Measurements from ENCODE around the gene STAT2. TPM values are rescaled to one million over a fixed set of nuclear protein-coding genes. Genes with fewer than 3 reads are reported as not detected.

Gene STAT2
- total RNA-seq, 1 donor from 2014 or later = 47.9 TPM

DNA sequence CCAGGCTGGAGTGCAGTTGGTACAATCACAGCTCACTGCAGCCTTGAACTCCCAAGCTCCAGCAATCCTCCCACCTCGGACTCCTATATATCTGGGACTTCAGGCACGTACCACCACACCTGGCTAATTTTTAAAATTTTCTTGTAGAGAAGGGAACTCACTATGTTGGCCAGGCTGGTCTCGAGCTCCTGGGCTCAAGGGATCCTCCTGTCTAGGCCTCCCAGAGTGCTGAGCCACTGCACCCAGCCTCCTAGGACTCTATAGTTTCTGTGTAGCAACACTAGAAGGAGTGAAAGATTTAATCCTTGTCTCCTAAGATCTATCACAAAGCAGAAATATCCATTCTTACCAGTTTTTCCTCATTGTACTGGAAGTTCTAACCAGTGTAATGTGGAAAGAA, 7.0 kb upstream of the STAT2 start:
- no peaks in the 10 kb centered on the region for H3K27me3 ChIP-seq (ENCODE audit: control insufficient read depth, insufficient read depth, low read length)
- DNase-seq (ENCODE audit: low read depth) (no peak), FAIRE-seq (no peak)
- TF ChIP-seq, protein P1, sequence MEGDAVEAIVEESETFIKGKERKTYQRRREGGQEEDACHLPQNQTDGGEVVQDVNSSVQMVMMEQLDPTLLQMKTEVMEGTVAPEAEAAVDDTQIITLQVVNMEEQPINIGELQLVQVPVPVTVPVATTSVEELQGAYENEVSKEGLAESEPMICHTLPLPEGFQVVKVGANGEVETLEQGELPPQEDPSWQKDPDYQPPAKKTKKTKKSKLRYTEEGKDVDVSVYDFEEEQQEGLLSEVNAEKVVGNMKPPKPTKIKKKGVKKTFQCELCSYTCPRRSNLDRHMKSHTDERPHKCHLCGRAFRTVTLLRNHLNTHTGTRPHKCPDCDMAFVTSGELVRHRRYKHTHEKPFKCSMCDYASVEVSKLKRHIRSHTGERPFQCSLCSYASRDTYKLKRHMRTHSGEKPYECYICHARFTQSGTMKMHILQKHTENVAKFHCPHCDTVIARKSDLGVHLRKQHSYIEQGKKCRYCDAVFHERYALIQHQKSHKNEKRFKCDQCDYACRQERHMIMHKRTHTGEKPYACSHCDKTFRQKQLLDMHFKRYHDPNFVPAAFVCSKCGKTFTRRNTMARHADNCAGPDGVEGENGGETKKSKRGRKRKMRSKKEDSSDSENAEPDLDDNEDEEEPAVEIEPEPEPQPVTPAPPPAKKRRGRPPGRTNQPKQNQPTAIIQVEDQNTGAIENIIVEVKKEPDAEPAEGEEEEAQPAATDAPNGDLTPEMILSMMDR (IDR thresholded peaks at IDR 0.05; ENCODE audit: insufficient read depth, low read length, severe bottlenecking) = no peak
- H3K4me3 ChIP-seq (ENCODE audit: low read depth, low read length) = no peak overlapping the region
- H3K36me3 ChIP-seq (ENCODE audit: control insufficient read depth, insufficient read depth, low read length) = no peaks in the 10 kb centered on the region

DNA sequence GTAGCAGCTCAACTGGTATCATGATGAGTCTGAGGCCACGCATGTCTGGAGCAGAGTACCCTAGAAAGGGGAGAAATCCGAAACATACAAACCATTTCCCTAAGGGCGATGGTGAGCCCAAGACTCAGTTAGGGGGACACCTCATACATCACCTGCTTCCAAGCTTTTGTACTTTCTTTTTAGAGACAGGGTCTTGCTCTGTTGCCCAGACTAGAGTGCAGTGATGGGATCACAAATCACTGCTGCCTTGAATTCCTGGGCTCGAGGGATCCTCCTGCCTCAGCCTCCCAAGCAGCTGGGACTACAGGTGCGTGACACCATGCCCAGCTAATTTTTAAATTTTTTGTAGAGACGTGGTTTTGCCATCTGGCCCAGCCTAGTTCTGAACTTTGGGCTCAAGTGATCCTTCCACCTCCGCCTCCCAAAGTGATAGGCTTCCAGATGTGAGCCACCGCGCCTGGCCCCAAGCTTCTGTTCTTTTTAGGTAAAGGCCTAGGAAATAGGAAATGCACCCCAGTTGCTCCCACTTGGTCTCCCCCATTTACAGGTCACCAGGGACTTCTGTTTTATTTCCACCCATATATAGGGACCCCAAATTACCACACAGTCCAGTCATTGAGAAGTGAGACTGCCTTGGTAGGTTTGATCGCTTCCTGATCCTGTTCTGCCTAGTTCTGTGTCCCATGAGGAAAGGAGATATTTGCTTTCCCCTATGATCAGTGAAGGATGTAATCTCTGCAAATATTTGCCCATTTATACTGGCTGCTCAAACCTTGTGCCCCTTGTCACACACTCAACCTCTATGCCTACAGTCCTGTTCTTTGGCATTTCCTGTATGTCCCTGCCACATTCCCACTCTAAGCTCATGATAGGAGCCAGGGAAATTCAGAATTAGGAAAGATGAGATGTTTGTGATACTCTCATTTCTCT, 2.5 kb upstream of the STAT2 start, which contains the start of gene APOF:
TSS of gene APOF (minus strand) at position 728 of the 930 bp plus-strand sequence. CDS start at position 616, 112 bp downstream.
- DNase-seq (ENCODE audit: low read depth) (no peak), FAIRE-seq (no peak)
- Histone ChIP-seq H3K4me3 (ENCODE audit: low read depth, low read length) (no peak within 1 kb of the TSS), H3K36me3 (ENCODE audit: control insufficient read depth, insufficient read depth, low read length) (no peaks in the 10 kb centered on the region), H3K27me3 (ENCODE audit: control insufficient read depth, insufficient read depth, low read length) (no peaks in the 10 kb centered on the region)
- TF ChIP-seq, protein P1 (IDR thresholded peaks at IDR 0.05; ENCODE audit: insufficient read depth, low read length, severe bottlenecking) = no peak

DNA sequence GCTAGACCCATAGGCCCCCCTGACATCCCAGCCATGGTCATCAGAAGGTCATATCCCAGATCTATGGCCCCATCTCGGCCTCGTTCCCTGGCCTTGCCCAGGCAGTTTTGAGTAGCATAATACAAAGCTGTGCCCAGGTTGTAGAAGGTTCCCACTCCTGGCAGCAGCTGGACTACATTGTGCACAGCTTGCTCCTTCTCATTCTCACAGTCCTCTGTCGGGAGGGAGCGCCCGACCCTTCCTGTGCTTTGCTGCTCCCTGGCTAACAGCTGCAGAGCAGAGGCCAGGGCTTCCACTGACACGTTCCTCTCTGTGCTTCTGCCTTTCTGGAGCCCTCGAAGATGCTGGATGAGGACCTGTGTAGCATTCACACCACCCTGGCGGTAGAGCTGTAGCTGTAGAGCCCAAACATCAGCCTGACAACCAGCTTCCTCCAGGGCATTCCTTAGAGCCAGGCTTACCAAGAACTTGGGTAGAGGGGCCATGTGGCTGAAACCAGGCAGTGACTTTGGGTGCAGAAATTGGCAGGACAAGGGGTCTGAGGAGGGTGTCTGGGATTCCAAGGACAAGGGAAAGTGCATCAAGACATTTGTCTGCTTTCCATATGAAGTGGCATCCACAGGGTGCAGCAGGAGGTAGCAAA, 1.7 kb upstream of the STAT2 start:
- TF ChIP-seq, protein P1 (IDR thresholded peaks at IDR 0.05; ENCODE audit: insufficient read depth, low read length, severe bottlenecking) = no peak
- FAIRE-seq (no peak), DNase-seq (ENCODE audit: low read depth) (no peak)
- Histone ChIP-seq H3K36me3 (ENCODE audit: control insufficient read depth, insufficient read depth, low read length) (no peaks in the 10 kb centered on the region), H3K4me3 (ENCODE audit: low read depth, low read length) (no peak overlapping the region), H3K27me3 (ENCODE audit: control insufficient read depth, insufficient read depth, low read length) (no peaks in the 10 kb centered on the region)

DNA sequence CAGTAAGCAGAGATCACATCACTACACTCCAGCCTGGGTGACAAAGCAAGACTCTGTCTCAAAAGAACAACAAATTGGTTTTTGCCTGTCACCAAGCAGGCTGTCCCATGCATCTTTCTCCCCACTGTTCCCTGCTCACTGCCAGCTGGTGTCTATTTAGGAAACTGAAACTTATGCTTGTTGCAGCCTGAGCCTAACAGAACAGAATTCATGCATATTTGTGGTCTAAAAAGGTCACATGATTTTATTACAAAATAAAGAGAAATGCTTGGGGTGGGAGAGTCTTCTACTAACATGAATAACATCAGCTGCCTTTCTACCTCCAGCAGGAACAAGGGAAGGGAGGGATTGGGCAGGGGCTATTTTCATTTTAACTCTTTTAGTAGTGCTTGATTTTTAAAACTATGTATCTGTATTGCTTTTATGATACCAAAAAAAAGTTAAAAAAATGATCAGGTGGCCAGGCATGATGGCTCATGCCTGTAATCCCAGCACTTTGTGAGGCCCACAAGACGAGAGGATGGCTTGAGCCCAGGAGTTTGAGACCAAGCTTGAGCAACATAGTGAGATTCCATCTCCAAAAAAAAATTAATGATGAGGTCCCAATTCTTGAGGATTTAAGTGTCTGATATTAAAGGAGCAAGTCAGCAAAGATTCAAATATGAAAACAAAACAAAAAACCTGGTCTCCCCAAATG, 923 bp downstream of the STAT2 start:
- Histone ChIP-seq H3K4me3 (ENCODE audit: low read depth, low read length) (peak overlapping the region; percentile 63), H3K27me3 (ENCODE audit: control insufficient read depth, insufficient read depth, low read length) (no peaks in the 10 kb centered on the region), H3K36me3 (ENCODE audit: control insufficient read depth, insufficient read depth, low read length) (peaks cover 15% of the 10 kb centered on the region)
- FAIRE-seq (no peak), DNase-seq (ENCODE audit: low read depth) (peak; percentile 70)
- TF ChIP-seq, protein P1 (IDR thresholded peaks at IDR 0.05; ENCODE audit: insufficient read depth, low read length, severe bottlenecking) = no peak

DNA sequence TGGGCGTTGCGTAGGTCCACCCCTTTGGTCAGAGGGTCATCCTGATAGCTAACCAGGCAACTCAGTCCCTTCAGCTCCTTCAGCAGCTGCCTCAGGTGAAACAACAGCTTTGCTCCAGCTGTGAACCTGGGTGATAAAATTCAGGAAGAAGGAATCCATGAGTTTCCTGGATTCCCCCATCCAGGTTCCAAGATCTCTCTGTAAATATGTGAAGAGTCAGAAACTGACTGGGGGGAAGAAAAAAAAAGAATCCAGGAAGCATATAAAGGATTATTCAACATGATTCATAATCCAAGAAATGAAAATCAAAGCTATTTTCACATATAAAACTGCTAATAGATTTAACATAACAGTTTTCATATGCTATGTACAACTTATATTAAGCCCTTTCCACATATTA, 8.6 kb downstream of the STAT2 start:
- Histone ChIP-seq H3K4me3 (ENCODE audit: low read depth, low read length) (no peak overlapping the region), H3K36me3 (ENCODE audit: control insufficient read depth, insufficient read depth, low read length) (peaks cover 39% of the 10 kb centered on the region), H3K27me3 (ENCODE audit: control insufficient read depth, insufficient read depth, low read length) (no peaks in the 10 kb centered on the region)
- TF ChIP-seq, protein P1 (IDR thresholded peaks at IDR 0.05; ENCODE audit: insufficient read depth, low read length, severe bottlenecking) = no peak
- FAIRE-seq (no peak), DNase-seq (ENCODE audit: low read depth) (no peak)
